ENCODE data around the gene PELI2.

DNA sequence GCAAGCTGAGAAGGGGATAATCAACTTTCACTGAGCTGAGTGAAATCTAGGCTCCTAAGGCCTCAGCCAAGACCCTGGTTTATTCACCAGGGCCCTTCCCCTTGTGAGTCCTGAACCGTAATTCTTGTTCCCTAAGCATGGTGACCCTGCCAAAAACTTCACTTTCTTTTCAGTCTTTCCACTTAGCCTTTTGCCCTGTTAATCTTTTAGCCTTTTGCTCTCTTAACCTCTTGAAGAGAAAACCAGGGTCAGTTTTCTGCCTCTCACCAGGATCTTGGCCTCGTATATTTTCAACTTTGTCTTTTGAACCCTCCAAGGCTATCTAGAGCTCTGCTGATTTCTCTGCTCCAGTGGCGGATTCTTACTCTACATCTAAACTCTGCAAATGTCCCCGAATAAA, 191.0 kb downstream of the PELI2 start:
- TF ChIP-seq, protein P1, sequence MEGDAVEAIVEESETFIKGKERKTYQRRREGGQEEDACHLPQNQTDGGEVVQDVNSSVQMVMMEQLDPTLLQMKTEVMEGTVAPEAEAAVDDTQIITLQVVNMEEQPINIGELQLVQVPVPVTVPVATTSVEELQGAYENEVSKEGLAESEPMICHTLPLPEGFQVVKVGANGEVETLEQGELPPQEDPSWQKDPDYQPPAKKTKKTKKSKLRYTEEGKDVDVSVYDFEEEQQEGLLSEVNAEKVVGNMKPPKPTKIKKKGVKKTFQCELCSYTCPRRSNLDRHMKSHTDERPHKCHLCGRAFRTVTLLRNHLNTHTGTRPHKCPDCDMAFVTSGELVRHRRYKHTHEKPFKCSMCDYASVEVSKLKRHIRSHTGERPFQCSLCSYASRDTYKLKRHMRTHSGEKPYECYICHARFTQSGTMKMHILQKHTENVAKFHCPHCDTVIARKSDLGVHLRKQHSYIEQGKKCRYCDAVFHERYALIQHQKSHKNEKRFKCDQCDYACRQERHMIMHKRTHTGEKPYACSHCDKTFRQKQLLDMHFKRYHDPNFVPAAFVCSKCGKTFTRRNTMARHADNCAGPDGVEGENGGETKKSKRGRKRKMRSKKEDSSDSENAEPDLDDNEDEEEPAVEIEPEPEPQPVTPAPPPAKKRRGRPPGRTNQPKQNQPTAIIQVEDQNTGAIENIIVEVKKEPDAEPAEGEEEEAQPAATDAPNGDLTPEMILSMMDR (IDR thresholded peaks at IDR 0.05; ENCODE audit: low read length): no peak
- no peak for TF ChIP-seq EZH2 (optimal IDR thresholded peaks at IDR 0.05; ENCODE audit: low read depth, low read length)
- no peak for TF ChIP-seq EZH2phosphoT487 (IDR thresholded peaks at IDR 0.05; ENCODE audit: low read length)
